Kidney glomerular epithelial cell (primary cell): ENCODE measurements around the gene TBC1D24.

ENCODE experiments used
- DNase-seq: peaks from one replicate; lab custom pipeline; 2025; lab: John Stamatoyannopoulos, UW

TBC1D24 gene

GRCh38 chr16:2450535-2450934, 24.4 kb upstream of the TBC1D24 start:
- no peak for DNase-seq

GRCh38 chr16:2450975-2451381, 23.9 kb upstream of the TBC1D24 start:
- no peak for DNase-seq

GRCh38 chr16:2451851-2452320, 23.0 kb upstream of the TBC1D24 start:
- no peak for DNase-seq

GRCh38 chr16:2452650-2453049, 22.3 kb upstream of the TBC1D24 start:
- no peak for DNase-seq

- DNase-seq: no peak
Measured at GRCh38 chr16:2455081-2455845, 19.7 kb upstream of the TBC1D24 start.

GRCh38 chr16:2456551-2457153, 18.3 kb upstream of the TBC1D24 start:
- no peak for DNase-seq

- DNase-seq: no peak
Measured at GRCh38 chr16:2457267-2457666, 17.7 kb upstream of the TBC1D24 start.

GRCh38 chr16:2457946-2458345, 17.0 kb upstream of the TBC1D24 start:
- DNase-seq: no peak

GRCh38 chr16:2458887-2459646, 15.9 kb upstream of the TBC1D24 start:
- DNase-seq: no peak

- DNase-seq: peak; percentile 87
Measured at GRCh38 chr16:2459647-2460390, 15.1 kb upstream of the TBC1D24 start, which contains the start of gene TEDC2. TEDC2 (plus strand) TSS chr16:2460109; CDS start chr16:2460145, 36 bp downstream.

GRCh38 chr16:2460391-2460713, 14.6 kb upstream of the TBC1D24 start:
- no peak for DNase-seq

GRCh38 chr16:2460916-2461315, 14.0 kb upstream of the TBC1D24 start:
- DNase-seq: no peak

GRCh38 chr16:2462031-2462866, 12.7 kb upstream of the TBC1D24 start:
- DNase-seq: no peak

GRCh38 chr16:2464333-2464732, 10.6 kb upstream of the TBC1D24 start:
- no peak for DNase-seq

- no peak for DNase-seq
Measured at GRCh38 chr16:2465653-2466415, 9.1 kb upstream of the TBC1D24 start.

- DNase-seq: no peak
Measured at GRCh38 chr16:2466667-2467527, 8.0 kb upstream of the TBC1D24 start.

- no peak for DNase-seq
Measured at GRCh38 chr16:2467528-2468232, 7.2 kb upstream of the TBC1D24 start.

GRCh38 chr16:2468233-2468724, 6.6 kb upstream of the TBC1D24 start:
- no peak for DNase-seq
